SKM-1 (cell line): ENCODE data around the gene SLMAP.

Experiments used
- DNase-seq: peaks from one replicate; lab custom pipeline; 2025; ENCODE audit not compliant: unreplicated experiment; lab: John Stamatoyannopoulos, UW

Gene SLMAP, protein sequence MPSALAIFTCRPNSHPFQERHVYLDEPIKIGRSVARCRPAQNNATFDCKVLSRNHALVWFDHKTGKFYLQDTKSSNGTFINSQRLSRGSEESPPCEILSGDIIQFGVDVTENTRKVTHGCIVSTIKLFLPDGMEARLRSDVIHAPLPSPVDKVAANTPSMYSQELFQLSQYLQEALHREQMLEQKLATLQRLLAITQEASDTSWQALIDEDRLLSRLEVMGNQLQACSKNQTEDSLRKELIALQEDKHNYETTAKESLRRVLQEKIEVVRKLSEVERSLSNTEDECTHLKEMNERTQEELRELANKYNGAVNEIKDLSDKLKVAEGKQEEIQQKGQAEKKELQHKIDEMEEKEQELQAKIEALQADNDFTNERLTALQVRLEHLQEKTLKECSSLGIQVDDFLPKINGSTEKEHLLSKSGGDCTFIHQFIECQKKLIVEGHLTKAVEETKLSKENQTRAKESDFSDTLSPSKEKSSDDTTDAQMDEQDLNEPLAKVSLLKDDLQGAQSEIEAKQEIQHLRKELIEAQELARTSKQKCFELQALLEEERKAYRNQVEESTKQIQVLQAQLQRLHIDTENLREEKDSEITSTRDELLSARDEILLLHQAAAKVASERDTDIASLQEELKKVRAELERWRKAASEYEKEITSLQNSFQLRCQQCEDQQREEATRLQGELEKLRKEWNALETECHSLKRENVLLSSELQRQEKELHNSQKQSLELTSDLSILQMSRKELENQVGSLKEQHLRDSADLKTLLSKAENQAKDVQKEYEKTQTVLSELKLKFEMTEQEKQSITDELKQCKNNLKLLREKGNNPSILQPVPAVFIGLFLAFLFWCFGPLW

DNA sequence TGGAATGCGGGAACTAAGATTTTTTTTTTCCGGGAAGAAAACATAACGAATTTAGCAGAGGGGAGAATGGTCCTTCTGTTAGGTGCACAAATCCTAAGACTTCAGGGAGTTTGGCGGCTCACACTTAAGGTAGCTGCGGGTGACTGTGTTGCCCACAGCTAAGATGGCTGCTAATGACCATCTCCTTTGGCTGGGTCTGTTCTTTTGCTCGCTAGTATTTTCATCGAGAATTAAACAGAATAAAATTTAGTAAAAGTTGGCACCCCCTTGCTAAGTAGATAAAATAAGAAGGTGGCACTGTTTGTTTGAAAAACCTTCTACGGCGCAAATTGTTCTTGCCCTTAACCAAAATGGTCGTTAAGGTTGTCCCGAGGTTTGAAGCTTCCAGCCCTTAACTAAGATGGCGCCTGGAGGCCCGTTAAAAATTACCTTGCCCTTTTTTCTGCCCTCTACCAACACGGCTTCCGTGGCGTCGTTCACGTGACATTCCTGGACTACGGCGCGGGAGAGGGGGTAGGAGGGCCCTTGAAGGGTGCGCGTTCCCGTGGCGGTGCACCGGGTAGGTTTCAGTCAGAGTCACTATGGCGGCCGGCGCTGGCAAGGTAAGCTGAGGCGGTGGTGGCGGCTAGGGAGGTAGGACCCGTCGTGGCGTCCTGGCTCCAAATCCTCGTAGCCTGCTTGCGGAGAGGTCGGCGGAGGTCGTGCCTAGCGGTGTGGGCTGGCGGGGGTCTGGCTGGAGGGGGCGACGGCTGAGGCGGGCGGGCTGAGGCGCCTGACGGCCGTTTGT is at the start of gene SLMAP:
Gene SLMAP, plus strand, starts transcription at position 569 of the 787 bp plus-strand sequence. CDS start 1,343 bp downstream, outside the sequence.
- peak; percentile 90 for DNase-seq

- DNase-seq = no peak
Measured at GRCh38 chr3:57706462-57706861, 49.6 kb upstream of the SLMAP start.

DNA sequence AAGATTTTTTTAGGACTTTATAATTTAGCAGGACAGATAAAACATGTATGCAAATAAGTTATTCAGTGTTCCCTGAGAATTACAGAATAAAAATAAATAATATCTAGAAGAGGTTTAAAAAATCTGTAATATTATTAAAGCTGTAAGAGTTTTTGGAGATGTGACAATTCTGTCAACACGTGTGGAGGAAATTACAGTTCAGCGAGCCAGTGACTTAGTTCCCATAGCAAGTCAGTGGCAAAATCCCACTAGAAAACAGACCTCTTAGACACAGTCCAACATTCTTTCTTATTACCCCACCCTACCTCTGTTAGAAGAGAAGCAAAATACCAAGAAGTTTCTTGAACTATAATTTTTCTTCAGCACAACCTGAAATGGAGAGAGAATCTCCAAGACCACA is 47.1 kb upstream of the SLMAP start:
- no peak for DNase-seq

DNA sequence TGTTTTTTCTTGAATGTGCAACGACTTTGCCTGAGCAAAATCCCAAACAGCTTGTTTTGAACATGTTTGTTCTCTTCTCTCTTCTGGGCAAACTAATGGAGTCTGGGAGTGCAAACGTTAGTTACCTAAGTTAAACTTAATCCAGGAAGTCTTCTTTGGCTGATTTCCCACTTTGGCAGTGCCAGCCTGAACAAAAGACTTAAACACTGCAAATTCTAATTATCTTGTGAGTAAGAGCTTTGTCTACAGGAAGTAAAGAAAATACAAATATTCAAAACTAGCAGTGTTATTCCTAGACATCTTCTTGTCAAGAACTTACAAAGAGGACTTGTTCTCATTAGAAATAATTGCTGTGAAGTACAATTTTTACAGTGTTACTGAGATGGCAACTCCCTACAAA is 46.5 kb upstream of the SLMAP start:
- no peak for DNase-seq

GRCh38 chr3:57715686-57716085 is 40.4 kb upstream of the SLMAP start:
- no peak for DNase-seq

DNA sequence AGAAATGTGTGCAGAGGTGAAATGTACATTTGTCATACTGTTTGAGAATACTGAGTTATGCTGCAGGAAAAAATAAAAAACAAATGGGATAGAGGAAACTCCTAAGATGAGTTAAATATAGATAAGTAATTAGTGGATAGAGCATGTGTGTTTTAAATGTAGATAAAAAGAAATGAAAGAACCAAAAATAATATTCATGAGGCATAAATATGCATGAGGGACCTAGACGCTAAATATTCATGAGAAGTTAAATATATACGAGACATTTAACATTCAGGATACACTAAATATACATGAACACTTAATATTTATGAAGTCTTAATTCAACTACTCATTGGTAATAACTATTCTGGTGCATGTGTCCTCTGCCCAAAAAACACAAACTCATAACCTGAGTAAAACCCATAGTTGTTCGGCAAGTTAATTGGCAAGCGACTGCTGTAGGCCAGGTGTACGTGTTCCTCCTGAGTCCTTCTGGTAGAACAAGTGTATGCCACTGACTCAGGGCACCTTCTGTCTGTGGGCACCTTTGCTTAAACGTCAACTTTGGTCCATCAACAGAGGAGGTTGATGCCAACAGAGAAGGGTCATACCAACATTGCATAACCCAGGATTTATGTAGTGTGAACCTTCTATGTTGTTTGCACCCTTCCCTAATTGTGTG is 38.8 kb upstream of the SLMAP start:
- no peak for DNase-seq

DNA sequence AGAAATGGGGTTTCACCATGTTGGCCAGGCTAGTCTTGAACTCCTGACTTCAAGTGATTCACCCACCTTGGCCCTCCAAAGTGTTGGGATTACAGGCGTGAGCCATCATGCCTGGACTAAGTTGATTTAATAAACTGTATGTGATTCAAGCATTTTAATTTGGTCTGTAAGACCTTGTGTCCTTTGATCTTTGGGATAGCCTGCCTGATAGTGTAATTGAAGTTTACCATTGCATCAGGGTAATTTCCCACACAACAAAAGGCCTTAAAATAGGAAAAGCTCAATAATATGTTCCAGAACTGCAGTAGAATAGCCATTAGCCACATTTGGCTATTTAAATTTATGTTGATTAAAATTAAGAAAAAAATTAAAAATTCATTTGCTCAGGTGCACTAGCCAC is 38.0 kb upstream of the SLMAP start:
- DNase-seq = no peak

DNA sequence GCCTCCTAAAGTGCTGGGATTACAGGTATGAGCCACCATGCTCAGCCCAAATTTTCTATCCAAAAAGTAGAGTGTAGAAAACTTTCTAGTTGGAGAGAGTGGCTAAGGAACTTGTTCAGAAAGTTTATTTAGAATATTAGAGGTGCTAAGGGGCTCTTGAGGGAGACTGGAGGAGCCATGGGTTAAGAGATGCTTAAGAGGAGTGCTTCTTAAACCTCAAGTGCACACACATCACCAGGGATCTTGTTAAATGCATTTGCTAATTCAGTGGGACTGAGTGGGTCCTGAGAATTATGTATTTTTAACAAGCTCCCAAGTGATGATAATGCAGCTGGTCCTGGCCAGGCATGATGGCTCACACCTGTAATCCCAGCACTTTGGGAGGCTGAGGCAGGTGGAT is 29.7 kb upstream of the SLMAP start:
- no peak for DNase-seq

DNA sequence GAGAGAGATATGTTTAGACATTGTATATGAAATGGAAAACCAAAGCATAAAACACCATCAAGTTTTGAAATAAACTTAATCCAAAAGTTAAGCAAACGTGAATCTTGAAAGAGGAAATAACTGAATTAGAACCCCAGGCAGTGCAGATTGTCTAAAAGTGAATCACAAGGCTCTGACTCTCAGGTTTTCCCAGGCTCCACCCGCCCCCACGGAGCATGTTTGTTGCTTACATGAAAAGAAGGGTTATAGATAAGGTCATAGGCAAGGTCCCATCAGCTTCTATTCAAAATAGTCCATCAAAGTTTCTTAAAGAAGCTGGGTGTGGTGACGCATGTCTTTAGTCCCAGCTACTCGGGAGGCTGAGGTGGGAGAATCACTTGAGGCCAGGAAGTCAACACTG is 29.0 kb upstream of the SLMAP start:
- no peak for DNase-seq

DNA sequence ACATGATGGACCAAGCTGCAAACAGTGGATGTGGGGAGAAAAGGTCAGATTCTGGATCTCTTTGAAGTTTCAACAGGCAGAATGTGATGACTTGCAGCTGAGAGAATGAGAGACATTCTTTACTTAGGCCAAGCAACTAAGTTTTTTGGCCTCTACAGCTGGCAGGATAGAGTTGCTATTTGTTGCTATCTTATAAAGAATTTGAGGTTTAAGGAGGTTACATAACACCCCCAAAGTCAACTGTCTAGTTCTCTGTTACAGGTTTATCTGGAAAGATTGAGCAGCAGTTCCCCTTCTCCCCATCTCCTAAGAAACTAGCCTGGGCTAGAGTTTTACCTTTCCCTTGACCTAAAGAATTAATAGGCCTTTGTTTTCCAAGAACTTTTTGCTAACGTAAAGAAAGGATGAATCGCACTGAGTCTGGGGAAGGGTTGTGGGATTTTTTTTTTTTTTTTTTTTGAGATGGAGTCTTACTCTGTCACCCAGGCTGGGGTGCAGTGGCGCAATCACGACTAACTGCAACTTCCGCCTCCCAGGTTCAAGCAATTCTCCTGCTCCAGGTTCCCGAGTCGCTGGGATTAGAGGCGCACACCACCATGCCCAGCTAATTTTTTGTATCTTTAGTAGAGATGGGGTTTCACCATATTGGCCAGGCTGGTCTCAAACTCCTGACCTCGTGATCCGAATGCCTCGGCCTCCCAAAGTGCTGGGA is 26.6 kb upstream of the SLMAP start:
- DNase-seq = peak; percentile 66

- no peak for DNase-seq
Measured at GRCh38 chr3:57730682-57731081, 25.4 kb upstream of the SLMAP start.

- no peak for DNase-seq
Measured at GRCh38 chr3:57731311-57731710, 24.8 kb upstream of the SLMAP start.

GRCh38 chr3:57733790-57734189 is 22.3 kb upstream of the SLMAP start:
- no peak for DNase-seq

DNA sequence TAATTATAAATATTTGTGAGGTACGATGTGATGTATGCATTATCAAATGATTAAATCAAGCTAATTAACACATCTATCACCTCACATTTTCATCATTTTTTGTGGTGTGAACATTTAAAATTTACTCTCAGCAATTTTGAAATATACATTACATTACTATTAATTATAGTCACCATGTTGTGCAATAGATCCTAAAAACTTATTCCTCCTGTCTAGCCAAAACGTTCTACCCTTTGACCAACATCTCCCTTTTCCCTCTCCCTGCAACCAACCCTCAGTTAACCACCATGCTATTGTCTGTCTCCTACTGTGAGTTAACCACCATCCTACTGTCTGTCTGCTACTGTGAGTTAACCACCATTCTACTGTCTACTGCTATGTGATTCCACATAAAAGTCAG is 20.7 kb upstream of the SLMAP start:
- DNase-seq = no peak

DNA sequence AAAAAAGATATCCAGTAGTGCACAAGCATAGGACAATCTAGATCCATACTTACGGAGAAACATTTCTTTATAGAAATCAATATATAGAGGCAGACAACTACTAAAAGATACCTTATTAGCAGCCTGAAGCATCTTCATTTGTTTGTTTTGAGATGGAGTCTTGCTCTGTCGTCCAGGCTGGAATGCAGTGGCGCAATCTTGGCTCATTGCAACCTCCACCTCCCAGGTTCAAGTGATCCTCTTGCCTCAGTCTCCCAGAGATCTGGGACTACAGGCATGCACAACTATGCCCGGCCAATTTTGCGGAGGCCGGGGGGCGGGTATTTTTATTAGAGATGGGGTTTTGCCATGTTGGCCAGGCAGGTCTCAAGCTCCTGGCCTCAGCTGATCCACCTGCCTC is 18.3 kb upstream of the SLMAP start:
- no peak for DNase-seq

DNA sequence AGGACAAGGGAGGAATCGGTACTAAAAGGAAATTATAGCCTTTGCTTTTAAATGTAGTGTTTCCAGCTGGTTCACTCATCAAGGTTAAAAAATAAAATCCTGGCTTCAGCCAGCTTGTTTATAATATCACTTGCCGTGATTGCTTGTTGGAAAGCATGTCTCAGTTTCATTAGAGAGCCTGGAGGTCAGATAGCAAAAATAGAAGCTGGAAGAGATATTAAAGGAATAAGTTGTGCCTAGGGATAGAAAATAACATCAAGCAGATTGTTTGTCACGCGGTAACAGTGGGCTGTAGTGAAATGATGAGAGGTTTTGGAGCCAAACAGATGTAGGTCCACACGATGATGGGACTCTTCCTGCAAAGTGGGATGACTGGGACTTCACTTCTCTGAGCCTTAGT is 17.7 kb upstream of the SLMAP start:
- DNase-seq = no peak

GRCh38 chr3:57740027-57740426 is 16.1 kb upstream of the SLMAP start:
- no peak for DNase-seq

- no peak for DNase-seq
Measured at GRCh38 chr3:57743496-57743895, 12.6 kb upstream of the SLMAP start.

GRCh38 chr3:57745101-57745500 is 11.0 kb upstream of the SLMAP start:
- DNase-seq = no peak
